ENCODE measurements around the gene ZNF641. TPM values are rescaled to one million over a fixed set of nuclear protein-coding genes. Genes with fewer than 3 reads are reported as not detected.

The ZNF641 gene
- total RNA-seq, 8 experiments from 2014 or later, result 2.4 to 24.2 (median 16.2) TPM

Other genes starting within 250 kb of the ZNF641 start
- 10 to 100 TPM in 7 of 8 experiments, 1 to 10 TPM in 1; 9.5 to 28.8 (median 19.2) TPM for gene SENP1, start 244.8 kb downstream of the ZNF641 start, total RNA-seq
- 100 to 1,000 TPM in 3 of 8 experiments, 10 to 100 TPM in 5; 66.7 to 146 (median 81.6) TPM for gene PFKM, start 231.6 kb downstream of the ZNF641 start, total RNA-seq
- 10 to 100 TPM; 17.0 to 30.4 (median 27.8) TPM for gene ASB8, start 193.4 kb downstream of the ZNF641 start, total RNA-seq
- 10 to 100 TPM in 5 of 8 experiments, 1 to 10 TPM in 3; 2.0 to 46.3 (median 29.3) TPM for gene CCDC184, start 167.3 kb downstream of the ZNF641 start, total RNA-seq
- gene OR10AD1, start 147.6 kb downstream of the ZNF641 start, total RNA-seq, result 1 to 10 TPM in 2 of 8 experiments, under 1 TPM in 6; 0.33 to 1.5 (median 0.73) TPM
- 1 to 10 TPM in 1 of 8 experiments, under 1 TPM in 3, not detected in 4; 0.36 to 2.9 (median 0.75) TPM for gene ANP32D, start 121.6 kb upstream of the ZNF641 start, total RNA-seq
- gene C12orf54, start 131.6 kb upstream of the ZNF641 start, total RNA-seq, result 1 to 10 TPM in 2 of 8 experiments, under 1 TPM in 2, not detected in 4; 0.29 to 10.0 (median 2.9) TPM
- 1 to 10 TPM in 1 of 8 experiments, under 1 TPM in 1, not detected in 6; 0.71 to 1.3 TPM for gene OR8S1, start 174.7 kb upstream of the ZNF641 start, total RNA-seq
- under 1 TPM in 4 of 8 experiments, not detected in 4; 0.23 to 0.59 (median 0.31) TPM for gene LALBA, start 219.1 kb upstream of the ZNF641 start, total RNA-seq